Panc1 (cell line): ENCODE measurements around the gene F2.

Experiments
- POLR2AphosphoS5 ChIP-seq: IDR thresholded peaks from 2 replicates; pipeline ENCODE4 v1.6.1; 2012; ENCODE audit warnings: mild to moderate bottlenecking, low read depth, low read length, moderate library complexity
- SIN3A ChIP-seq: IDR thresholded peaks from 2 replicates; pipeline ENCODE4 v1.6.1; 2012; ENCODE audit warnings: low read depth, mild to moderate bottlenecking, low read length, moderate library complexity, borderline replicate concordance; ENCODE audit not compliant: insufficient read depth
- TCF7L2 ChIP-seq: IDR thresholded peaks from 2 replicates; pipeline ENCODE4 v1.6.1; 2011; ENCODE audit warnings: mild to moderate bottlenecking, low read depth, low read length, inconsistent platforms
- TF ChIP-seq, protein P1 (sequence below): fragments of 450-650 bp; IDR thresholded peaks from 2 replicates; pipeline ENCODE4 v1.5.1; 2017; ENCODE audit warnings: mild to moderate bottlenecking
- TF ChIP-seq, protein P2 (sequence below), 2 experiments: IDR thresholded peaks; 2 replicates each; pipeline ENCODE4 v1.6.1; 2011 to 2012; ENCODE audit warnings: low read depth in 2 of 2, control low read depth in 1 of 2, low read length in 1 of 2, mild to moderate bottlenecking in 1 of 2, moderate library complexity in 1 of 2; ENCODE audit not compliant: insufficient read depth in 1 of 2

DNA sequence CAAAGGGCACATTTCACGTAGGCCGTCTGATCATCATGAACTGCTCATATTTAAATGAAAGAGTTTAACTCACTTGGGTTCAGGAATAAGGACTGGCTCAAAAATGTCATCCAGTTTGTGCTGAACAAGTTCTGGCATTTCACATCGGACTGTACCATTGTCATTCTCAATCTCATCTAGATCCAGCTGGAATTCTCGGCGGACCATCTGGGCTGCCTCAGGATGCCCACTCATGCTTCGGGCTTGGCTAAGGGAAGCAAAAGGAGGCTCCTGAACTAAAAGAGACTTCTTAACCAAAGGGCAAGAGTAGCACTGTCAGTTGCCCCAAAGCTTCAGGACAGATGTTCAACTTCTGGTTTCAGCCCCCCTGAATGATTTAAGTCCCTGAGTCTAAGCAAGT is 40.2 kb downstream of the F2 start:
- TF ChIP-seq POLR2AphosphoS5 (no peak), TCF7L2 (no peak), SIN3A (no peak)
- TF ChIP-seq, protein P1, sequence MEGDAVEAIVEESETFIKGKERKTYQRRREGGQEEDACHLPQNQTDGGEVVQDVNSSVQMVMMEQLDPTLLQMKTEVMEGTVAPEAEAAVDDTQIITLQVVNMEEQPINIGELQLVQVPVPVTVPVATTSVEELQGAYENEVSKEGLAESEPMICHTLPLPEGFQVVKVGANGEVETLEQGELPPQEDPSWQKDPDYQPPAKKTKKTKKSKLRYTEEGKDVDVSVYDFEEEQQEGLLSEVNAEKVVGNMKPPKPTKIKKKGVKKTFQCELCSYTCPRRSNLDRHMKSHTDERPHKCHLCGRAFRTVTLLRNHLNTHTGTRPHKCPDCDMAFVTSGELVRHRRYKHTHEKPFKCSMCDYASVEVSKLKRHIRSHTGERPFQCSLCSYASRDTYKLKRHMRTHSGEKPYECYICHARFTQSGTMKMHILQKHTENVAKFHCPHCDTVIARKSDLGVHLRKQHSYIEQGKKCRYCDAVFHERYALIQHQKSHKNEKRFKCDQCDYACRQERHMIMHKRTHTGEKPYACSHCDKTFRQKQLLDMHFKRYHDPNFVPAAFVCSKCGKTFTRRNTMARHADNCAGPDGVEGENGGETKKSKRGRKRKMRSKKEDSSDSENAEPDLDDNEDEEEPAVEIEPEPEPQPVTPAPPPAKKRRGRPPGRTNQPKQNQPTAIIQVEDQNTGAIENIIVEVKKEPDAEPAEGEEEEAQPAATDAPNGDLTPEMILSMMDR, result no peak
- TF ChIP-seq, protein P2, sequence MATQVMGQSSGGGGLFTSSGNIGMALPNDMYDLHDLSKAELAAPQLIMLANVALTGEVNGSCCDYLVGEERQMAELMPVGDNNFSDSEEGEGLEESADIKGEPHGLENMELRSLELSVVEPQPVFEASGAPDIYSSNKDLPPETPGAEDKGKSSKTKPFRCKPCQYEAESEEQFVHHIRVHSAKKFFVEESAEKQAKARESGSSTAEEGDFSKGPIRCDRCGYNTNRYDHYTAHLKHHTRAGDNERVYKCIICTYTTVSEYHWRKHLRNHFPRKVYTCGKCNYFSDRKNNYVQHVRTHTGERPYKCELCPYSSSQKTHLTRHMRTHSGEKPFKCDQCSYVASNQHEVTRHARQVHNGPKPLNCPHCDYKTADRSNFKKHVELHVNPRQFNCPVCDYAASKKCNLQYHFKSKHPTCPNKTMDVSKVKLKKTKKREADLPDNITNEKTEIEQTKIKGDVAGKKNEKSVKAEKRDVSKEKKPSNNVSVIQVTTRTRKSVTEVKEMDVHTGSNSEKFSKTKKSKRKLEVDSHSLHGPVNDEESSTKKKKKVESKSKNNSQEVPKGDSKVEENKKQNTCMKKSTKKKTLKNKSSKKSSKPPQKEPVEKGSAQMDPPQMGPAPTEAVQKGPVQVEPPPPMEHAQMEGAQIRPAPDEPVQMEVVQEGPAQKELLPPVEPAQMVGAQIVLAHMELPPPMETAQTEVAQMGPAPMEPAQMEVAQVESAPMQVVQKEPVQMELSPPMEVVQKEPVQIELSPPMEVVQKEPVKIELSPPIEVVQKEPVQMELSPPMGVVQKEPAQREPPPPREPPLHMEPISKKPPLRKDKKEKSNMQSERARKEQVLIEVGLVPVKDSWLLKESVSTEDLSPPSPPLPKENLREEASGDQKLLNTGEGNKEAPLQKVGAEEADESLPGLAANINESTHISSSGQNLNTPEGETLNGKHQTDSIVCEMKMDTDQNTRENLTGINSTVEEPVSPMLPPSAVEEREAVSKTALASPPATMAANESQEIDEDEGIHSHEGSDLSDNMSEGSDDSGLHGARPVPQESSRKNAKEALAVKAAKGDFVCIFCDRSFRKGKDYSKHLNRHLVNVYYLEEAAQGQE (IDR thresholded peaks at IDR 0.05; ENCODE audit: insufficient read depth in 1 of 2, low read depth in 2 of 2, low read length in 1 of 2), result no peak
